ENCODE measurements around the gene ZNF620.

Gene ZNF620

DNA sequence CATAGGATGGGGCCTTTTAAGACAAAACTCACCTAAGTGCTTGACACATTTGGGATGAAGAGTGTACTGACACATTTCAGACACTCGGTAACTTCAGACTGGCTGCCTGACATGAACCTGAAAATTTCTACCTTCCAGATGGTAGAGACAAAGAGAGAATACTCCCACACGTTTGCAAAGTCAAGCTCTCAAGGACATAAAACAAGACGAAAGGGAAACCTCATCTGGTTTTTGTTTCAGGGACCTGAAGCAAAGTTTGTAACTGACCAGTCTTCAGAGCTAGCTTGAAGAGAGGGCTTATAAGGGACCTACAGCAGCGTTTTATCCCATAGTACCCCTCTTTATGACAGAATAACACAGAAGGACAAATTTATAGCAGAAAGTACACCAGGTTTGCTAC, 60.9 kb downstream of the ZNF620 start:
- no peak for DNase-seq (ENCODE audit: extremely low read depth, low read depth)
- TF ChIP-seq, protein P1, sequence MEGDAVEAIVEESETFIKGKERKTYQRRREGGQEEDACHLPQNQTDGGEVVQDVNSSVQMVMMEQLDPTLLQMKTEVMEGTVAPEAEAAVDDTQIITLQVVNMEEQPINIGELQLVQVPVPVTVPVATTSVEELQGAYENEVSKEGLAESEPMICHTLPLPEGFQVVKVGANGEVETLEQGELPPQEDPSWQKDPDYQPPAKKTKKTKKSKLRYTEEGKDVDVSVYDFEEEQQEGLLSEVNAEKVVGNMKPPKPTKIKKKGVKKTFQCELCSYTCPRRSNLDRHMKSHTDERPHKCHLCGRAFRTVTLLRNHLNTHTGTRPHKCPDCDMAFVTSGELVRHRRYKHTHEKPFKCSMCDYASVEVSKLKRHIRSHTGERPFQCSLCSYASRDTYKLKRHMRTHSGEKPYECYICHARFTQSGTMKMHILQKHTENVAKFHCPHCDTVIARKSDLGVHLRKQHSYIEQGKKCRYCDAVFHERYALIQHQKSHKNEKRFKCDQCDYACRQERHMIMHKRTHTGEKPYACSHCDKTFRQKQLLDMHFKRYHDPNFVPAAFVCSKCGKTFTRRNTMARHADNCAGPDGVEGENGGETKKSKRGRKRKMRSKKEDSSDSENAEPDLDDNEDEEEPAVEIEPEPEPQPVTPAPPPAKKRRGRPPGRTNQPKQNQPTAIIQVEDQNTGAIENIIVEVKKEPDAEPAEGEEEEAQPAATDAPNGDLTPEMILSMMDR (IDR thresholded peaks at IDR 0.05; ENCODE audit: low read depth, low read length) = no peak
